Left ventricle myocardium inferior (tissue), 1 donor: ENCODE results near the gene COMMD1. TPM values are rescaled to one million over a fixed set of nuclear protein-coding genes. Genes with fewer than 3 reads are reported as not detected.
A peak's percentile ranks its signal among the peaks of the same experiment; 100 is the strongest.

Source experiments
- DNase-seq: peaks from one replicate; pipeline ENCODE4 v3.0.0-alpha.2; 2020
- H3K27ac ChIP-seq: fragments of 200-600 bp; replicated peaks from 2 replicates; pipeline ENCODE4 v1.8.0; 2021
- H3K27me3 ChIP-seq: fragments of 200-600 bp; 2 replicates; pipeline ENCODE4 v1.8.0; 2021; ENCODE audit warnings: low read depth
- H3K36me3 ChIP-seq: fragments of 200-600 bp; 2 replicates; pipeline ENCODE4 v1.8.0; 2021
- H3K4me1 ChIP-seq: fragments of 200-600 bp; 2 replicates; pipeline ENCODE4 v1.8.0; 2021
- H3K4me3 ChIP-seq: fragments of 200-600 bp; 2 replicates; pipeline ENCODE4 v1.8.0; 2021; ENCODE audit warnings: mild to moderate bottlenecking, moderate library complexity
- H3K9me3 ChIP-seq: fragments of 200-600 bp; replicated peaks from 2 replicates; pipeline ENCODE4 v1.8.0; 2021
- intact Hi-C: fragments of 100-400 bp; cut with micrococcal nuclease; formaldehyde crosslinking; loops from one replicate; pipeline ENCODE4 v1.11.0; 2022
- total RNA-seq: library from RNA; stranded (reverse); fragmentation: NEBNext Ultra II Directional; extraction: Animal tissue kit (Norgen Biotek cat#: 25700); gene quantifications from one replicate; pipeline ENCODE4 v1.2.1, GENCODE V29; 2021
- TF ChIP-seq, protein P1 (sequence below): fragments of 200-600 bp; IDR thresholded peaks from 2 replicates; pipeline ENCODE4 v1.8.0; 2021; ENCODE audit warnings: antibody characterized with exemption, mild to moderate bottlenecking, borderline replicate concordance
- donor health status: DM: no; HTN: yes; CAD: no; lungs with severe emphysema.

The COMMD1 gene
- total RNA-seq, 1 donor from 2014 or later = 63.7 TPM

DNA sequence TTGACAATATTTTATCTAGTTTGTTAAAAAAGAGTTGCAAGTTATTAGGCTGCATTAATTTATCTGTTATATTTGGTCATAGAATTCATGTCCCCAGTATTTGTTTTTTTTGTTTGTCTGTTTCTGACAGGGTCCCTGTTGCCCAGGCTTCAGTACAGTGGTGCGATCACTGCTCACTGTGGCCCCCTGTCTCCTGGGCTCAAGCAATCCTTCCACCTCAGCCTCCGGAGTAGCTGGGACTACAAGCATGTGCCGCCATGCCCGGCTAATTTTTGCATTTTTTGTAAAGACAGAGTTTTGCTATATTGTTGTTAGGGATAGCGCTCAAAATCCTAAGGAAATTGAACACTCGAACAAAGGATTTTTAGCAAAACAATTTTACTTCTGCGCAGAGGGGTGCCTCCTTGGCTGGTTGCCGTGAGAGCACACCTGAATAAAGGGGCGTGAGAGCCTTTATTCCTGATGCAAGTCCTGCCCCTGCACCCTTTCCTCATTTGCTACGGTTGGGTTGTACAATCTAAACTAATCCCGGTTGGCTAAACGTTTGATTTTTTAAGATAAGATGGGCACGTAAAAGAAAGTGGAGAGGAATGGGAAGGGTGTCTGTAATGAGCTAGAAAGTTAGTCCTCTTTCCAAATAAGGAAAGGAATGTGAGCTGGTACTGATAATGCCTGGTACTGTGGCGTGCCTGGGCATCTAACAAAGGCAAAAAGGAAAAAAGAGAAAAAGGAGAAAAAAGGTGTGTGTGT lies 65.5 kb downstream of the COMMD1 start:
- intact Hi-C loops = no loop called here
- H3K4me1 ChIP-seq = peaks cover 25% of the 10 kb centered on the region
- DNase-seq = no peak
- H3K4me3 ChIP-seq = peak overlapping the region; percentile 45
- no peaks in the 10 kb centered on the region for H3K9me3 ChIP-seq
- TF ChIP-seq, protein P1, sequence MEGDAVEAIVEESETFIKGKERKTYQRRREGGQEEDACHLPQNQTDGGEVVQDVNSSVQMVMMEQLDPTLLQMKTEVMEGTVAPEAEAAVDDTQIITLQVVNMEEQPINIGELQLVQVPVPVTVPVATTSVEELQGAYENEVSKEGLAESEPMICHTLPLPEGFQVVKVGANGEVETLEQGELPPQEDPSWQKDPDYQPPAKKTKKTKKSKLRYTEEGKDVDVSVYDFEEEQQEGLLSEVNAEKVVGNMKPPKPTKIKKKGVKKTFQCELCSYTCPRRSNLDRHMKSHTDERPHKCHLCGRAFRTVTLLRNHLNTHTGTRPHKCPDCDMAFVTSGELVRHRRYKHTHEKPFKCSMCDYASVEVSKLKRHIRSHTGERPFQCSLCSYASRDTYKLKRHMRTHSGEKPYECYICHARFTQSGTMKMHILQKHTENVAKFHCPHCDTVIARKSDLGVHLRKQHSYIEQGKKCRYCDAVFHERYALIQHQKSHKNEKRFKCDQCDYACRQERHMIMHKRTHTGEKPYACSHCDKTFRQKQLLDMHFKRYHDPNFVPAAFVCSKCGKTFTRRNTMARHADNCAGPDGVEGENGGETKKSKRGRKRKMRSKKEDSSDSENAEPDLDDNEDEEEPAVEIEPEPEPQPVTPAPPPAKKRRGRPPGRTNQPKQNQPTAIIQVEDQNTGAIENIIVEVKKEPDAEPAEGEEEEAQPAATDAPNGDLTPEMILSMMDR = peak; percentile 12
- H3K36me3 ChIP-seq = no peaks in the 10 kb centered on the region
- H3K27ac ChIP-seq = peak overlapping the region; percentile 36
- no peaks in the 10 kb centered on the region for H3K27me3 ChIP-seq

DNA sequence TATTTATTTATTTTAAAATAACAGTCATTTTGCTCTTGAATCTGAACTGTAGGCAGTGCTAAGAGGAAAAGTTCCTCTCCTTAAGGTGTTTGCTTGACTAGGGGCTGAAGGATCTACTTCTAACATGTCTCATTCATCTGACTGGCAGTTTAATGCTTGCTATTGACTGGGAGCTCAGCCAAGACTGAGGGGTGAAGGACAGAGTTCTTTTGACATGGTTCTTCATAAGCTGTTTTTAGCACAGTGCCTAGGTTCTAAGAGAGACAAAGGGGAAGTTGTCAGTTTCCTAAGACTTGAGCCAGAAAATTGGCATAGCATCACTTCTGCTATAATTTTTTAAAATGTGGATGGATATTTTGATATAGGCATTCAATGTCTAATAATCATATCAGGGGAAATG lies 73.0 kb downstream of the COMMD1 start:
- no peaks in the 10 kb centered on the region for H3K36me3 ChIP-seq
- H3K9me3 ChIP-seq = peaks cover 29% of the 10 kb centered on the region
- TF ChIP-seq, protein P1 = no peak
- intact Hi-C loops = no loop called here
- peak; percentile 19 for DNase-seq
- no peaks in the 10 kb centered on the region for H3K27me3 ChIP-seq
- no peak overlapping the region for H3K4me3 ChIP-seq
- H3K4me1 ChIP-seq = peaks cover 25% of the 10 kb centered on the region
- H3K27ac ChIP-seq = peak overlapping the region; percentile 66

DNA sequence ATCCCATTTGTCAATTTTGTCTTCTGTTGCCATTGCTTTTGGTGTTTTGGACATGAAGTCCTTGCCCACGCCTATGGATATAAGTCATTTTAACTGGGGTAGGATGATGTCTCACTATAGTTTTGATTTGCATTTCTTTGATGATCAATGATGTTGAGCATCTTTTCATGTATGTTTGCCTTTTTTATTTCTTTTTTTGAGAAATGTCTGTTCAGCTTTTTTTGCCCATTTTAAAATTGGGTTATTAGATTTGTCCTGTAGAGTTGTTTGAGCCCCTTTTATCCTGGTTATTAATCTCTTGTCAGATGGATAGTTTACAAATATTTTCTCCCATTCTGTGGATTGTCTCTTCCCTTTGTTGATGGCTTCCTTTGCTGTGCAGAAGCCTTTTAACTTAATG lies 75.3 kb downstream of the COMMD1 start:
- H3K4me3 ChIP-seq = no peak overlapping the region
- DNase-seq = no peak
- intact Hi-C loops = no loop called here

DNA sequence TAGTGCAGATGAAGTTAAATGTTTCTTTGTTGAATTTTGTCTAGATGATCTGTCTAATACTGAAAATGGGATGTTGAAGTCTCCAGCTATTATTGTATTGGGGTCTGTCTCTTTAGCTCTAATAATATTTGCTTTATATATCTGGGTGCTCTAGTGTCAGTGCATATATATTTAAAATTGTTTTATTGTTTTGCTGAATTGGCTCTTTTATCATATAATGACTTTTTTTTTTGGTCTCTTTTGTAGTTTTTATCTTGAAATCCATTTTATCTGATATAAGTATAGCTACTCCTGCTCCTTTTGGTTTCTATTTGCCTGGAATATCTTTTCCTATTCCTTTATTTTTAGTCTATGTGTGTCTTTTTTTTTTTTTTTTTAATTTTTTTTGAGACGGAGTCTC lies 79.2 kb downstream of the COMMD1 start:
- no peak overlapping the region for H3K4me3 ChIP-seq
- H3K27ac ChIP-seq = no peak overlapping the region

More for the DNA sequence above, 75.3 kb downstream of the COMMD1 start:
- Histone ChIP-seq H3K27me3 (no peaks in the 10 kb centered on the region), H3K36me3 (no peaks in the 10 kb centered on the region), H3K4me1 (peaks cover 25% of the 10 kb centered on the region), H3K27ac (no peak overlapping the region), H3K9me3 (peaks cover 29% of the 10 kb centered on the region)
- TF ChIP-seq, protein P1 = no peak

DNA sequence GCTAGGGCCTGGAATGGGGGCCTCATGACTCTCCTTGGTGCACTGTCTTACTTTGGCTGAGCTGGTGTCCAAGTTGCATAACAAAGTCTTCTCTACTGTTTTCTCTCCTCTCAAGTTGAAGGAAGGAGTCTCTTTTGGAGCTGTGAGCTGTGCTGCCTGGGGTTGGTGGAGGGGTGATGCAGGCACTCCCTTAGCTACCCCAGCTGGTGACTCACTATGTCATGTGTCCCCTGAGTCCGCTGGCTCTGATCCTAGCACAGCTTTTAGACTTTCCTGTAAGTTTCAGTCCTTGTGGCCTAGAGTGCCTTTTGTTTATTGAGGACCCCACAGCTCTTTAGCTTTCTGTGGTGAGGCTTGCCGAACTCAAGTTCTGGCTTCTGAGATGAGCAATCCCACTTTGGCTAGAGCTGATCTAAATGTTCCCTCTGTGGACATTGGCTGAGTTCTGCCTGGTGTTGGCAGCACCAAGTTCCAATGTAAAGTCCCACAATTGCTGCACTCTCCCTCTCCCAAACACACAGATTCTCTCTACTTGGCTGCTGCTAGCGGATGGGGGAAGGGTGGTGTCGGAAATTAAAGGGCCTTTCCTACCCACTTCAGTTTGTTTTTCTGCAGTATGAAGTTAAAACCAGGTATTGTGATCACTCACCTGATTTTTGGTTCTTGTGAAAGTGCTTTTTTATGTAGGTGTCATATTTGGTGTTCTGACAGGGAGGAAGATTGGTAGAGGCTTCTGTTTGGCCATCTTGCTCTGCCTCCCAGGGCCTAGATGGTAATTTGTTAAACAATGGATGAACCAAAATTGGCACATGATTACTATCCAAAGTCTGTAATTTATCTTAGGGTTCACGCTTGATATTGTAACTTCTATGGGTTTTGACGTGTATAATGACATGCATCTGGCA lies 83.2 kb downstream of the COMMD1 start:
- H3K9me3 ChIP-seq = peaks cover 4% of the 10 kb centered on the region
- no peak for DNase-seq
- H3K27ac ChIP-seq = no peak overlapping the region
- H3K36me3 ChIP-seq = no peaks in the 10 kb centered on the region
- intact Hi-C loops = no loop called here
- TF ChIP-seq, protein P1 = no peak
- H3K27me3 ChIP-seq = no peaks in the 10 kb centered on the region
- H3K4me1 ChIP-seq = peaks cover 10% of the 10 kb centered on the region
- H3K4me3 ChIP-seq = no peak overlapping the region

More for the DNA sequence above, 79.2 kb downstream of the COMMD1 start:
- H3K36me3 ChIP-seq = no peaks in the 10 kb centered on the region
- H3K9me3 ChIP-seq = peaks cover 33% of the 10 kb centered on the region
- intact Hi-C loops = no loop called here
- DNase-seq = no peak
- TF ChIP-seq, protein P1 = no peak
- H3K4me1 ChIP-seq = peaks cover 8% of the 10 kb centered on the region
- no peaks in the 10 kb centered on the region for H3K27me3 ChIP-seq
